OCI-LY3 (cell line): ENCODE measurements around the gene OR12D1.

Source experiments
- EZH2phosphoT487 ChIP-seq: fragments of 200-600 bp; shearing (Covaris generic); IDR thresholded peaks from 2 replicates; pipeline ENCODE4 v1.6.1; 2018; ENCODE audit warnings: antibody characterized with exemption, mixed run types, low read depth
- TF ChIP-seq, protein P1 (sequence below): fragments of 200-600, 300-600 bp; sonication (generic); IDR thresholded peaks from 2 replicates; pipeline ENCODE4 v1.5.1; 2014; ENCODE audit warnings: antibody characterized with exemption, low read length, low read depth

DNA sequence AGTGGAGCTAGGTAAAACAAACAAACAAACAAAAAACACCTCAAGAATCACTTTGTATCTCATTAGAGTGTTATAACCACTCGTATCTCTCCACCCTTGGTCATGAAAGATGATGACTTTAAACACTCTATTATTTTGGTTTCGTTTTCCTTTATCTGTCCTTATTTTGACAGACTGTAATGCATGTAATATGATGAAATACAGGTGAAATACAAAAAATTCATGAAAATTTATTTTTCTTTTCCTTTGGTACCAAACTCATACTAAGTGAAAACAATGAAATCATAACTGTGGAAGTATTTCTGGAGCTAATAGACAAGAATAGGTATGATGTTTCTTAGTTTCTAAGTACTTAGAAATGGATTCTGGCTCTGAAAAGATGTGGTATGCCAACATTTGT lies 15.2 kb upstream of the OR12D1 start:
- TF ChIP-seq, protein P1, sequence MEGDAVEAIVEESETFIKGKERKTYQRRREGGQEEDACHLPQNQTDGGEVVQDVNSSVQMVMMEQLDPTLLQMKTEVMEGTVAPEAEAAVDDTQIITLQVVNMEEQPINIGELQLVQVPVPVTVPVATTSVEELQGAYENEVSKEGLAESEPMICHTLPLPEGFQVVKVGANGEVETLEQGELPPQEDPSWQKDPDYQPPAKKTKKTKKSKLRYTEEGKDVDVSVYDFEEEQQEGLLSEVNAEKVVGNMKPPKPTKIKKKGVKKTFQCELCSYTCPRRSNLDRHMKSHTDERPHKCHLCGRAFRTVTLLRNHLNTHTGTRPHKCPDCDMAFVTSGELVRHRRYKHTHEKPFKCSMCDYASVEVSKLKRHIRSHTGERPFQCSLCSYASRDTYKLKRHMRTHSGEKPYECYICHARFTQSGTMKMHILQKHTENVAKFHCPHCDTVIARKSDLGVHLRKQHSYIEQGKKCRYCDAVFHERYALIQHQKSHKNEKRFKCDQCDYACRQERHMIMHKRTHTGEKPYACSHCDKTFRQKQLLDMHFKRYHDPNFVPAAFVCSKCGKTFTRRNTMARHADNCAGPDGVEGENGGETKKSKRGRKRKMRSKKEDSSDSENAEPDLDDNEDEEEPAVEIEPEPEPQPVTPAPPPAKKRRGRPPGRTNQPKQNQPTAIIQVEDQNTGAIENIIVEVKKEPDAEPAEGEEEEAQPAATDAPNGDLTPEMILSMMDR = no peak
- no peak for TF ChIP-seq EZH2phosphoT487
